Esophagus squamous epithelium (tissue), 5 donors: ENCODE results near the gene DNAI2. TPM values are rescaled to one million over a fixed set of nuclear protein-coding genes. Genes with fewer than 3 reads are reported as not detected.

ENCODE experiments used
- DNase-seq: peaks from one replicate; lab custom pipeline; 2025; lab: John Stamatoyannopoulos, UW
- H3K27ac ChIP-seq, 4 donors: fragments of 200-600 bp; sonication (generic); one replicate each; pipeline ENCODE4 v1.5.1; 2016 to 2019; ENCODE audit warnings: mild to moderate bottlenecking in 1 of 4
- H3K27me3 ChIP-seq, 4 donors: fragments of 200-600 bp; sonication (generic); 1 replicate in 3 of 4; 2 replicates in 1 of 4; pipeline versions ENCODE4 v1.5.1 to v1.6.0; 2017 to 2021; ENCODE audit warnings: antibody characterized with exemption in 1 of 4
- H3K36me3 ChIP-seq, 3 donors: fragments of 200-600 bp; sonication (generic); one replicate each; pipeline ENCODE4 v1.5.1; 2016 to 2019
- H3K4me1 ChIP-seq, 3 donors: fragments of 200-600 bp; sonication (generic); one replicate each; pipeline ENCODE4 v1.5.1; 2017 to 2019
- H3K4me3 ChIP-seq, 4 donors: fragments of 200-600 bp; sonication (generic); 1 replicate in 3 of 4; 2 replicates in 1 of 4; pipeline ENCODE4 v1.5.1; 2016 to 2019; ENCODE audit warnings: mild to moderate bottlenecking in 2 of 4, moderate library complexity in 1 of 4
- H3K9me3 ChIP-seq, 3 donors: fragments of 200-600 bp; sonication (generic); one replicate each; pipeline ENCODE4 v1.5.1; 2016 to 2019
- CTCF ChIP-seq, 6 experiments: fragments of 450-650 bp in 4 of 6; fragments of 200-600 bp in 2 of 6; sonication (generic) in 2 of 6; IDR thresholded peaks; one replicate each; pipeline ENCODE4 v1.5.1; 2016 to 2019; ENCODE audit warnings: antibody characterized with exemption in 6 of 6, mild to moderate bottlenecking in 4 of 6, moderate library complexity in 4 of 6
- POLR2A ChIP-seq, 4 donors: fragments of 450-650 bp; IDR thresholded peaks; one replicate each; pipeline ENCODE4 v1.6.1; 2017; ENCODE audit warnings: antibody characterized with exemption in 4 of 4, mild to moderate bottlenecking in 4 of 4, moderate library complexity in 3 of 4
- WGBS, 2 donors: methylation state at CpG; one replicate each; pipeline ENCODE4 v1.1.5; 2018; 5-methylcytosine and 5-hydroxymethylcytosine counted together
- intact Hi-C: fragments of 100-400 bp; cut with DNase I; formaldehyde crosslinking; loops from one replicate; pipeline ENCODE4 v1.15.0; 2022
- total RNA-seq, 4 donors: library from RNA; depleted of rRNA; stranded (reverse); fragments of >200 nt; gene quantifications; one replicate each; pipeline ENCODE4 v1.1.0, GENCODE V29; 2016
- donor health status: DM: yes; HTN: yes; CAD: no.

The DNAI2 gene
- total RNA-seq, 4 donors from 2014 or later: 0.19 TPM; not detected in 3

GRCh38 chr17:74228306-74228978 is 45.6 kb upstream of the DNAI2 start:
- peaks cover 0 to 14% (median 0%) of the 10 kb centered on the region in 3 donors for H3K36me3 ChIP-seq
- 84 to 93% methylated on average over 5 of the region's 5 CpGs for WGBS, 2 donors
- H3K4me3 ChIP-seq: no peak overlapping the region
- no peak for TF ChIP-seq CTCF (IDR thresholded peaks at IDR 0.05)
- no peak for TF ChIP-seq POLR2A (IDR thresholded peaks at IDR 0.05)
- H3K27me3 ChIP-seq: no peaks in the 10 kb centered on the region
- no peaks in the 10 kb centered on the region for H3K4me1 ChIP-seq
- H3K9me3 ChIP-seq: no peaks in the 10 kb centered on the region
- no peak for DNase-seq
- H3K27ac ChIP-seq: no peak overlapping the region
- intact Hi-C loops: no loop called here

GRCh38 chr17:74230896-74231295 is 43.1 kb upstream of the DNAI2 start:
- intact Hi-C loops: no loop called here
- no peak overlapping the region for H3K4me3 ChIP-seq
- DNase-seq: no peak
- WGBS, 2 donors: 89 to 94% methylated on average over 7 to 8 of the region's 16 CpGs
- H3K9me3 ChIP-seq: no peaks in the 10 kb centered on the region
- H3K4me1 ChIP-seq: peaks cover 0 to 2% (median 0%) of the 10 kb centered on the region in 3 donors
- peaks cover 0 to 14% (median 0%) of the 10 kb centered on the region in 3 donors for H3K36me3 ChIP-seq
- no peak overlapping the region for H3K27ac ChIP-seq
- no peaks in the 10 kb centered on the region for H3K27me3 ChIP-seq
- TF ChIP-seq POLR2A (IDR thresholded peaks at IDR 0.05) (no peak), CTCF (IDR thresholded peaks at IDR 0.05) (no peak)

GRCh38 chr17:74231928-74232907 is 41.8 kb upstream of the DNAI2 start:
- TF ChIP-seq CTCF (IDR thresholded peaks at IDR 0.05) (no peak), POLR2A (IDR thresholded peaks at IDR 0.05) (no peak)
- Histone ChIP-seq H3K36me3 (peaks cover 0 to 14% (median 0%) of the 10 kb centered on the region in 3 donors), H3K27ac (no peak overlapping the region), H3K27me3 (no peaks in the 10 kb centered on the region), H3K4me3 (no peak overlapping the region), H3K9me3 (no peaks in the 10 kb centered on the region), H3K4me1 (peaks cover 0 to 4% (median 0%) of the 10 kb centered on the region in 3 donors)
- no peak for DNase-seq
- intact Hi-C loops: no loop called here
- WGBS, 2 donors: 56 to 76% methylated on average over 6 to 7 of the region's 17 CpGs

GRCh38 chr17:74233937-74234336 is 40.1 kb upstream of the DNAI2 start:
- no peak for DNase-seq
- H3K4me1 ChIP-seq: peaks cover 0 to 4% (median 0%) of the 10 kb centered on the region in 3 donors
- WGBS, 2 donors: 89% methylated on average over 6 of the region's 8 CpGs; no CpG with 5 or more reads in 1 of the 2 donors
- intact Hi-C loops: no loop called here
- no peaks in the 10 kb centered on the region for H3K27me3 ChIP-seq
- TF ChIP-seq CTCF (IDR thresholded peaks at IDR 0.05): no peak
- TF ChIP-seq POLR2A (IDR thresholded peaks at IDR 0.05): no peak
- H3K36me3 ChIP-seq: peaks cover 0 to 22% (median 0%) of the 10 kb centered on the region in 3 donors
- H3K4me3 ChIP-seq: no peak overlapping the region
- no peak overlapping the region for H3K27ac ChIP-seq
- H3K9me3 ChIP-seq: no peaks in the 10 kb centered on the region
